ENCODE results near the gene MORC3. TPM values are rescaled to one million over a fixed set of nuclear protein-coding genes. Genes with fewer than 3 reads are reported as not detected.
"Not testable (repeated sequence)": the region's sequence is repeated elsewhere in the genome, so short reads cannot be mapped to it uniquely, and the experiment has no call there.

Gene MORC3
- total RNA-seq, result 22.1 and 23.5 TPM in 2 replicates

- H3K4me3 Mint-ChIP-seq, result peak within 1 kb of the TSS; percentile 93
- intact Hi-C loops (cut with micrococcal nuclease), result loop anchor here (1.0 to 10.0 kb wide), 10 partner anchors 10 to 755 kb away; partner anchors contain the start of genes CBR3, CHAF1B, DOP1B and PIGP
- peaks cover 29% of the 10 kb centered on the region for H3K4me1 Mint-ChIP-seq (ENCODE audit: low read depth)
- peaks cover 4% of the 10 kb centered on the region for H3K27me3 Mint-ChIP-seq (ENCODE audit: insufficient read depth)
- peaks cover 5% of the 10 kb centered on the region for H3K9me3 Mint-ChIP-seq
- H3K36me3 Mint-ChIP-seq (ENCODE audit: low read depth), result peaks cover 20% of the 10 kb centered on the region
- DNase-seq (ENCODE audit: low spot score), result peak; percentile 97
- H3K27ac Mint-ChIP-seq, result peak within 1 kb of the TSS; percentile 95
These were observed at the start of gene MORC3 for GRCh38 chr21:36319767-36320420. Gene MORC3, plus strand, starts transcription at chr21:36320197. Its CDS starts 68 bp downstream, at chr21:36320265.

GRCh38 chr21:36270786-36271695, 49.0 kb upstream of the MORC3 start:
- H3K27ac Mint-ChIP-seq; DNase-seq (ENCODE audit: low spot score); H3K4me1 Mint-ChIP-seq (ENCODE audit: low read depth); H3K9me3 Mint-ChIP-seq; H3K27me3 Mint-ChIP-seq (ENCODE audit: insufficient read depth); H3K4me3 Mint-ChIP-seq; H3K36me3 Mint-ChIP-seq (ENCODE audit: low read depth); intact Hi-C loops (cut with micrococcal nuclease): not testable (repeated sequence)

DNA sequence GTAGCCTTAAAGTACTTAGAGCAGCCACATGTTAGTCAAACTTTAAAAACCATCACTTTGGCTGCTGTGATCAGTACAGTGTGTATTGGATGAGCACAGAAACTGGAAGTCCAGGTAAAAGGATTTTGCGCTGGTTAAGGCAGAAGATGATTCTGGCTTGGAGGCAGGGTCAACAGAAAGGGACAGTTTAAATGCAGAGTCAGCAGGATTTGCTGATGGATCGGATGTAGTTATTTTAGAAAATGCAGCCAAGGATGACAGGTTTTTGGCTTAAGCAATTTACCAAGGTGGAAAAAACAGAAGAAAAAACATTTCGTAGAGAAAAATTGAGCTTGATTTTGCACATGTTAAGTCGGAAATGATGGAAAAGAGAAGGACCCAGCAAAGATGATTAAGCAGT, 45.9 kb upstream of the MORC3 start:
- H3K9me3 Mint-ChIP-seq, result no peaks in the 10 kb centered on the region
- no peaks in the 10 kb centered on the region for H3K27me3 Mint-ChIP-seq (ENCODE audit: insufficient read depth)
- DNase-seq (ENCODE audit: low spot score), result no peak
- no peak overlapping the region for H3K4me3 Mint-ChIP-seq
- peaks cover 16% of the 10 kb centered on the region for H3K36me3 Mint-ChIP-seq (ENCODE audit: low read depth)
- H3K27ac Mint-ChIP-seq, result no peak overlapping the region
- intact Hi-C loops (cut with micrococcal nuclease), result no loop called here
- H3K4me1 Mint-ChIP-seq (ENCODE audit: low read depth), result no peaks in the 10 kb centered on the region

GRCh38 chr21:36282568-36283230, 37.3 kb upstream of the MORC3 start:
- no peaks in the 10 kb centered on the region for H3K9me3 Mint-ChIP-seq
- no peak overlapping the region for H3K4me3 Mint-ChIP-seq
- no peak for DNase-seq (ENCODE audit: low spot score)
- peaks cover 26% of the 10 kb centered on the region for H3K36me3 Mint-ChIP-seq (ENCODE audit: low read depth)
- no peaks in the 10 kb centered on the region for H3K4me1 Mint-ChIP-seq (ENCODE audit: low read depth)
- peaks cover 7% of the 10 kb centered on the region for H3K27me3 Mint-ChIP-seq (ENCODE audit: insufficient read depth)
- intact Hi-C loops (cut with micrococcal nuclease), result no loop called here
- no peak overlapping the region for H3K27ac Mint-ChIP-seq

- Mint-ChIP-seq H3K27me3 (ENCODE audit: insufficient read depth) (peaks cover 10% of the 10 kb centered on the region), H3K36me3 (ENCODE audit: low read depth) (peaks cover 20% of the 10 kb centered on the region)
- intact Hi-C loops (cut with micrococcal nuclease); H3K9me3 Mint-ChIP-seq; H3K4me1 Mint-ChIP-seq (ENCODE audit: low read depth); H3K27ac Mint-ChIP-seq; H3K4me3 Mint-ChIP-seq; DNase-seq (ENCODE audit: low spot score): not testable (repeated sequence)
These were observed 36.8 kb upstream of the MORC3 start for GRCh38 chr21:36283231-36283622.

DNA sequence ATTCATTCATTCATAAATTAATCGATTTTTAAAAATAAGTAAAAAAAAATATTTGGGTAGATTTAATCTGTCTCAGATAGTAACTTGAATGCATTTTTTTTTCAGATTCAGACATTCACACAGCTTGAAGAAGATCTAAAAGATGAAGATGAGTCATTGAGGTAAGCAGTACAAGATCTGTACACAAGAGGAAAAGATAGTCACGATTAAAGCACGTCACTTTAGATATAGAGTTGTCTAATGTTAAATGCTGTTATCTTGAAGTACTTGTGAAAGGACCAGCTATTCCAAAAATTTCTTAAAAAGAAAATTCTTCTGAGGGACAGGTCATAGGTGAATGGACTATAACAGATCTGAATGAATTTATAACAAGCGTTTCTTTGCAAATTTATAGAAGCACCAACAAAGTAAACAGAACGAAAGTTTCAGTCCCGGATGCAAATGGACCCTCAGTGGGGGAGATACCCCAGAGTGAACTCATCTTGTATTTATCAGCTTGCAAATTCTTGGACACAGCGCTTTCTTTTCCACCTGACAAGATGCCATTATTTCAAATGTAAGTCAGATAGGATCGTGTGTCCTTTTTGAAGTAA, 31.2 kb upstream of the MORC3 start:
- intact Hi-C loops (cut with micrococcal nuclease), result loop anchor here (1.0 to 2.0 kb wide), 5 partner anchors 10 to 86 kb away; partner anchors contain the start of gene MORC3
- H3K4me1 Mint-ChIP-seq (ENCODE audit: low read depth), result peaks cover 19% of the 10 kb centered on the region
- H3K9me3 Mint-ChIP-seq, result no peaks in the 10 kb centered on the region
- H3K27ac Mint-ChIP-seq, result peak overlapping the region; percentile 76
- peak overlapping the region; percentile 3 for H3K4me3 Mint-ChIP-seq
- no peak for DNase-seq (ENCODE audit: low spot score)
- H3K27me3 Mint-ChIP-seq (ENCODE audit: insufficient read depth), result peaks cover 12% of the 10 kb centered on the region
- peaks cover 23% of the 10 kb centered on the region for H3K36me3 Mint-ChIP-seq (ENCODE audit: low read depth)

GRCh38 chr21:36291509-36291908, 28.5 kb upstream of the MORC3 start:
- H3K4me1 Mint-ChIP-seq (ENCODE audit: low read depth), result peaks cover 19% of the 10 kb centered on the region
- no peak overlapping the region for H3K27ac Mint-ChIP-seq
- intact Hi-C loops (cut with micrococcal nuclease), result no loop called here
- H3K36me3 Mint-ChIP-seq (ENCODE audit: low read depth), result peaks cover 20% of the 10 kb centered on the region
- H3K4me3 Mint-ChIP-seq, result no peak overlapping the region
- H3K9me3 Mint-ChIP-seq, result no peaks in the 10 kb centered on the region
- DNase-seq (ENCODE audit: low spot score), result no peak
- peaks cover 7% of the 10 kb centered on the region for H3K27me3 Mint-ChIP-seq (ENCODE audit: insufficient read depth)

DNA sequence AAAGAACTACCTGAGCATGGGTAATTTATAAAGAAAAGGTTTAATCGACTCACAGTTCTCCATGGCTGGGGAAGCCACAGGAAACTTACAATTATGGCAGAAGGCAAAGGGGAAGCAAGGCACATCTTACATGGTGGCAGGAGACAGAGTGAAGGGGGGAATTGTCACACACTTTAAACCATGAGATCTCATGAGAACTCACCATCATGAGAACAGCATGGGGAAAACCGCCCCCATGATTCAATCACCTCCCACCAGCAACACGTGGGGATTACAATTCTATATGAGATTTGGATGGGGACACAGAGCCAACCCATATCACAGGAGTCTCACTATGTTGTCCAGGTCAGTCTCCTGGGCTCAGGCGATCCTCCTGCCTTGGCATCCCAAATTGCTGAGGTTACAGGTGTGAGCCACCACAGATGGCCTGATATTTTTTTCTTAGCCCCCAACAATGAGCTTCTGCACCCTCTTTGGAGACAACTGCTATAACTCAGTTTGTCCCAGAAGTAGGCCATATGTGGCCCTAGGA, 22.5 kb upstream of the MORC3 start:
- intact Hi-C loops (cut with micrococcal nuclease), result no loop called here
- Mint-ChIP-seq H3K27me3 (ENCODE audit: insufficient read depth) (peaks cover 6% of the 10 kb centered on the region), H3K4me1 (ENCODE audit: low read depth) (peaks cover 29% of the 10 kb centered on the region), H3K27ac (no peak overlapping the region), H3K4me3 (peak overlapping the region; percentile 66), H3K36me3 (ENCODE audit: low read depth) (peaks cover 10% of the 10 kb centered on the region), H3K9me3 (no peaks in the 10 kb centered on the region)
- no peak for DNase-seq (ENCODE audit: low spot score)

GRCh38 chr21:36297938-36298572, 21.9 kb upstream of the MORC3 start:
- H3K27ac Mint-ChIP-seq, result peak overlapping the region; percentile 72
- H3K36me3 Mint-ChIP-seq (ENCODE audit: low read depth), result peaks cover 10% of the 10 kb centered on the region
- H3K27me3 Mint-ChIP-seq (ENCODE audit: insufficient read depth), result peaks cover 6% of the 10 kb centered on the region
- H3K4me1 Mint-ChIP-seq (ENCODE audit: low read depth), result peaks cover 29% of the 10 kb centered on the region
- H3K9me3 Mint-ChIP-seq, result no peaks in the 10 kb centered on the region
- intact Hi-C loops (cut with micrococcal nuclease), result loop anchor here (1.0 kb wide), 2 partner anchors 9 to 12 kb away; no protein-coding TSS in a partner anchor
- H3K4me3 Mint-ChIP-seq, result peak overlapping the region; percentile 66
- DNase-seq (ENCODE audit: low spot score), result peak; percentile 70

DNA sequence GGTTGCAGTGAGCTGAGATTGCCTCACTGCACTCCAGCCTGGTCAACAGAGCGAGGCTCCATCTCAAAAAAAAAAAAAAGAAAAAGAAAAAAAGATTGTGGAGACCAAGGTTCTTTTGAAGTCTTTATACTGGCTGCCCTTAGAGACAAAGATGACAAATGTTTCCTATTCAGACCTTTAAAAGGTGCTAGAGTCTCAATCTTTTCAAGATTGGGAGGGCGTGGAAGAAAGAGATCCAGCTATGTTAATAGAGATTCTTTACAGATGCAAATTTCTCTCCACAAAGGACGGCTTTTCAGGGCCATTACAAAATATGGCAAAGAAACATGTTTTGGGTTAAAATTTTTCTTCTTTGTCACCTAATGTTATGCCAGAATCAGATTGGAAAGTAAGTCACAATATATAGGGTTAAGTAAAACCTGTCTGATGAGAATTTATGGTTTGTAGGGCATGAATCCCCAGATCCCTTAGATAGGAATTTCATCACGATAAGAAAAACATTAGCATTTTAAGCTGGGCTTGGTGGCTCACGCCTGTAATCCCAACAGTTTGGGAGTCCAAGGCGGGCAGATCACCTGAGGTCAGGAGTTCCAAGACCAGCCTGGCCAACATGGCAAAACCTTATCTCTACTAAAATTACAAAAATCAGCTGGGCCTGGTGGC, 13.0 kb upstream of the MORC3 start:
- Mint-ChIP-seq H3K9me3 (peaks cover 7% of the 10 kb centered on the region), H3K4me1 (ENCODE audit: low read depth) (peaks cover 10% of the 10 kb centered on the region), H3K27ac (no peak overlapping the region), H3K27me3 (ENCODE audit: insufficient read depth) (peaks cover 7% of the 10 kb centered on the region), H3K4me3 (no peak overlapping the region), H3K36me3 (ENCODE audit: low read depth) (peaks cover 2% of the 10 kb centered on the region)
- no peak for DNase-seq (ENCODE audit: low spot score)
- intact Hi-C loops (cut with micrococcal nuclease), result no loop called here

DNA sequence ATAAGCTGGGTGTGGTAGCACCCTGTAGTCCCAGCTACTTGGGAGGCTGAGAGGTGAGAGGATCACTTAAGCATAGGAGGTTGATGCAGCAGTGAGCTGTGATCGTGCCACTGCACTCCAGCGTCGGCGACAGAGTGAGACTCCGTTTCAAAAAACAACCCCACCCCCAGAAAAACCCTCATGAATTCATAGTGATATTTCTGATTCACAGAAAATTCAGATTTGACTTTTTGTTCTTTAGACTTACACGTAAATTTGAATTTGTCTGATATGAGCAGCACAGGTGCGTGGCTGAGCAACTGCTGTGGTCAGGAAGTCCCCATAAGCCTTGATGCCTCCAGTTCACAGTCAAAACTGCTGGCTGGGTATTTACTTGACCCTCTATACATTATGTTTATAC, 10.0 kb upstream of the MORC3 start:
- DNase-seq (ENCODE audit: low spot score), result no peak
- H3K27me3 Mint-ChIP-seq (ENCODE audit: insufficient read depth), result peaks cover 6% of the 10 kb centered on the region
- intact Hi-C loops (cut with micrococcal nuclease), result loop anchor here (1.0 kb wide), 3 partner anchors 10 to 21 kb away; partner anchors contain the start of gene MORC3
- H3K4me1 Mint-ChIP-seq (ENCODE audit: low read depth), result peaks cover 6% of the 10 kb centered on the region
- H3K27ac Mint-ChIP-seq, result peak overlapping the region; percentile 29
- H3K9me3 Mint-ChIP-seq, result peaks cover 12% of the 10 kb centered on the region
- no peak overlapping the region for H3K4me3 Mint-ChIP-seq
- H3K36me3 Mint-ChIP-seq (ENCODE audit: low read depth), result peaks cover 4% of the 10 kb centered on the region

All from activated T-helper 1 cell treated with anti-CD3 and anti-CD28 coated beads, Interleukin-12 subunit alpha, Interleukin-12 subunit beta, Interleukin-2, Interleukin-4 antibody, amounts not matched to agents 30 ng/mL and 10 ng/mL and 1 ng/mL, durations not matched to agents 14 hours and 24 hours and 36 hours (primary cell).